ENCODE measurements around the gene GREM2. TPM values are rescaled to one million over a fixed set of nuclear protein-coding genes. Genes with fewer than 3 reads are reported as not detected.

GREM2 gene
- total RNA-seq, 6 experiments from 2014 or later = 4.9 to 15.3 (median 14.3) TPM

- peaks cover 6% of the 10 kb centered on the region; the same call in 1 of the 2 replicates for H3K36me3 Mint-ChIP-seq (ENCODE audit: low read depth)
- H3K27me3 Mint-ChIP-seq (ENCODE audit: insufficient read depth) = peaks cover 2% of the 10 kb centered on the region; the same call in 1 of the 2 replicates
- TF ChIP-seq CTCF (IDR thresholded peaks at IDR 0.05) = no peak
- no peaks in the 10 kb centered on the region for H3K9me3 Mint-ChIP-seq
- peaks cover 2% of the 10 kb centered on the region for H3K4me1 Mint-ChIP-seq (ENCODE audit: low read depth)
- DNase-seq = no peak
- H3K4me3 Mint-ChIP-seq = no peak overlapping the region
- H3K27ac Mint-ChIP-seq = no peak overlapping the region
Observed at GRCh38 chr1:240591564-240591963, 20.4 kb downstream of the GREM2 start.

GRCh38 chr1:240591078-240591477 is 20.9 kb downstream of the GREM2 start:
- Mint-ChIP-seq H3K27ac (no peak overlapping the region), H3K4me1 (ENCODE audit: low read depth) (peaks cover 6% of the 10 kb centered on the region), H3K9me3 (no peaks in the 10 kb centered on the region), H3K36me3 (ENCODE audit: low read depth) (peaks cover 6% of the 10 kb centered on the region; the same call in 1 of the 2 replicates), H3K27me3 (ENCODE audit: insufficient read depth) (peaks cover 2% of the 10 kb centered on the region; the same call in 1 of the 2 replicates), H3K4me3 (no peak overlapping the region)
- no peak for TF ChIP-seq CTCF (IDR thresholded peaks at IDR 0.05)
- DNase-seq = no peak

- Mint-ChIP-seq H3K27ac (no peak overlapping the region), H3K4me3 (no peak overlapping the region), H3K4me1 (ENCODE audit: low read depth) (peaks cover 9% of the 10 kb centered on the region), H3K27me3 (ENCODE audit: insufficient read depth) (peaks cover 2% of the 10 kb centered on the region; the same call in 1 of the 2 replicates), H3K36me3 (ENCODE audit: low read depth) (peaks cover 6% of the 10 kb centered on the region; the same call in 1 of the 2 replicates), H3K9me3 (no peaks in the 10 kb centered on the region)
- no peak for DNase-seq
- TF ChIP-seq CTCF (IDR thresholded peaks at IDR 0.05) = no peak
Observed at GRCh38 chr1:240589585-240590110, 22.3 kb downstream of the GREM2 start.

- DNase-seq = peak; percentile 6
- Mint-ChIP-seq H3K27me3 (ENCODE audit: insufficient read depth) (peaks cover 2% of the 10 kb centered on the region), H3K4me1 (ENCODE audit: low read depth) (peaks cover 23% of the 10 kb centered on the region)
Observed at GRCh38 chr1:240586006-240586405, 25.9 kb downstream of the GREM2 start.

GRCh38 chr1:240582953-240583352 is 29.0 kb downstream of the GREM2 start:
- Mint-ChIP-seq H3K9me3 (no peaks in the 10 kb centered on the region), H3K27ac (peak overlapping the region; percentile 0; the same call in 1 of the 2 replicates), H3K4me3 (peak overlapping the region; percentile 46; the same call in 1 of the 2 replicates), H3K4me1 (ENCODE audit: low read depth) (peaks cover 23% of the 10 kb centered on the region), H3K36me3 (ENCODE audit: low read depth) (no peaks in the 10 kb centered on the region), H3K27me3 (ENCODE audit: insufficient read depth) (no peaks in the 10 kb centered on the region; the same call in 1 of the 2 replicates)
- no peak for TF ChIP-seq CTCF (IDR thresholded peaks at IDR 0.05)
- DNase-seq = peak; percentile 15

More at GRCh38 chr1:240586006-240586405, 25.9 kb downstream of the GREM2 start:
- TF ChIP-seq CTCF (IDR thresholded peaks at IDR 0.05) = no peak
- Mint-ChIP-seq H3K9me3 (no peaks in the 10 kb centered on the region), H3K36me3 (ENCODE audit: low read depth) (no peaks in the 10 kb centered on the region), H3K4me3 (no peak overlapping the region), H3K27ac (no peak overlapping the region)
